Measurements from ENCODE around the gene ITPRIPL2.

ITPRIPL2 gene

DNA sequence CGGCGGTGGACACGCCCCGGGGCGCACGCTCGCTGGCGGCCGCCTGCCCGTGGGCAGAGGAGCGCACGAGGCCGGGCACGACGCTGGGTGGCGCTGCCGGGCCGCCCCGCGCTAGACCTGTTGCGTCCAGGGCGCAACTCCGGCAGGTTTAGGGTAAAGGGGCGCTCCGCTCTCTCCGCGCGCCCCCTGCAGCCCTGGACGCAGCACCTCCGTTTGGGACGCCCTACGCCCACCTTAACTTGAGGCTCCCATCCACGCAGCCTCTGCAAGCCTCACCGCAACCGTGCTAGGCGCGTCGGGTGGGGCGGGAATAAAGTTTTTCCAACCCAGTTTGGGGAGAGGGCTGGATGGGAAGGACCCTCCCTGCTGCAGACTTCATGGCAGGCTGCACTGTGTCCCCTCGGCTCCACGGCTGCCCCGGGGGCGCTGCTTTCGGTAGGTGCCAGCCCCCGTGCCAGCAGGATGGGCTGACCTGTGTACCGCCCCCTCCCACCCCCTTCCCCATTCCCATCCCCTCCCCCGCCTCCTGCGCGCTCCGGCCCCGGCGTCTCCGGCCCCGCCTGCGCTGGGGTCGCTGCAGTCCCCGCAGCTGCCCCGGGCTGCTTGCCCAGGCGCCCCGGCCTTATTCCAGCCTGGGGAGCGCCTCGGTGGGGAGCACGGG lies 54.1 kb downstream of the ITPRIPL2 start, which contains the start of gene SYT17:
TSS of gene SYT17 (plus strand) at position 531 of the 661 bp plus-strand sequence. CDS start 407 bp downstream, outside the sequence.
- CTCF ChIA-PET, result no interaction called here
- H3K27ac ChIP-seq, result peak within 1 kb of the TSS; percentile 49; the same call in 1 of the 2 replicates

DNA sequence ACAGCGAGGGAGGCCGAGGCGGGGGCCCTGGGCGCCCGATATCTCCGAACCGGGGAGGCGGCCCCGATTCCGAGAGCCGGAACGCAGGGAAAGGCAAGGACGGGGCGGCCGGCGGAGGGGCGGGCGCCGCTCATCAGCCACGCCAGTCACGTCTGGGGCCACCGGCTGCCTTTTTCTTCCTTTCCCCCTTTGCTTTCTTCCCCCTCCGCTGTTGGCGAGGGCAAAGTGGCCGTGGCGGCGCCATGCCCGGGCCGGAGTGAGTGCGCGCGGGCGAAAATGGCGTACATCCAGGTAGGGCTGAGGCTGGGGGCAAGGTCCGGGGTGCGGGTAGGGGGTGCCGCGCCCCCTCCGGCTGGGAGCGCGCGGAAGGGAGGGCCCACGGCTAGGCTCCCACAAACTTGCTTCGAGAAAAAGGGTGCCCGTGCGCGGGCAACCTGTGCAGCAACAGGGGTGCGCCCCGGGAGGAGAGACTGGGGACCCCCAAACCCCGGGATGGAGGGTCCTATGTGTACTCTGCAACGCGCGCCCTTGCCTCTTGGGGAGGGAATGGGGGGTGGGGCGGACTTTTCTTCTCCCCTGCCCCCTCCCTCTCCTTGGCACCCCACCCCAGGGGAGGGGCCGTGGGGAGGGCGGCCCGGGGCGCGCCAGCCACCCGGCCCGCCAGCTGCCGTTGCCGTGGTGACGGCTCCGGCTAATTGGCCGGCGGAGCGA lies 54.8 kb downstream of the ITPRIPL2 start:
- H3K27ac ChIP-seq, result peak overlapping the region; percentile 49; the same call in 1 of the 2 replicates
- CTCF ChIA-PET, result interaction anchor here (0.5 to 1.1 kb wide), 2 partner anchors 10 to 54 kb away, joined by 3 to 4 read pairs; no protein-coding TSS in a partner anchor
- POLR2A ChIA-PET (ENCODE audit: low non-redundant PET), result no interaction called here

More for the DNA sequence above, 54.1 kb downstream of the ITPRIPL2 start, which contains the start of gene SYT17:
- POLR2A ChIA-PET (ENCODE audit: low non-redundant PET), result no interaction called here
- peak; percentile 69 for DNase-seq (ENCODE audit: low spot score)
- TF ChIP-seq, protein P1, sequence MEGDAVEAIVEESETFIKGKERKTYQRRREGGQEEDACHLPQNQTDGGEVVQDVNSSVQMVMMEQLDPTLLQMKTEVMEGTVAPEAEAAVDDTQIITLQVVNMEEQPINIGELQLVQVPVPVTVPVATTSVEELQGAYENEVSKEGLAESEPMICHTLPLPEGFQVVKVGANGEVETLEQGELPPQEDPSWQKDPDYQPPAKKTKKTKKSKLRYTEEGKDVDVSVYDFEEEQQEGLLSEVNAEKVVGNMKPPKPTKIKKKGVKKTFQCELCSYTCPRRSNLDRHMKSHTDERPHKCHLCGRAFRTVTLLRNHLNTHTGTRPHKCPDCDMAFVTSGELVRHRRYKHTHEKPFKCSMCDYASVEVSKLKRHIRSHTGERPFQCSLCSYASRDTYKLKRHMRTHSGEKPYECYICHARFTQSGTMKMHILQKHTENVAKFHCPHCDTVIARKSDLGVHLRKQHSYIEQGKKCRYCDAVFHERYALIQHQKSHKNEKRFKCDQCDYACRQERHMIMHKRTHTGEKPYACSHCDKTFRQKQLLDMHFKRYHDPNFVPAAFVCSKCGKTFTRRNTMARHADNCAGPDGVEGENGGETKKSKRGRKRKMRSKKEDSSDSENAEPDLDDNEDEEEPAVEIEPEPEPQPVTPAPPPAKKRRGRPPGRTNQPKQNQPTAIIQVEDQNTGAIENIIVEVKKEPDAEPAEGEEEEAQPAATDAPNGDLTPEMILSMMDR (conservative IDR thresholded peaks at IDR 0.05; ENCODE audit: low read depth), result peak; percentile 95

DNA sequence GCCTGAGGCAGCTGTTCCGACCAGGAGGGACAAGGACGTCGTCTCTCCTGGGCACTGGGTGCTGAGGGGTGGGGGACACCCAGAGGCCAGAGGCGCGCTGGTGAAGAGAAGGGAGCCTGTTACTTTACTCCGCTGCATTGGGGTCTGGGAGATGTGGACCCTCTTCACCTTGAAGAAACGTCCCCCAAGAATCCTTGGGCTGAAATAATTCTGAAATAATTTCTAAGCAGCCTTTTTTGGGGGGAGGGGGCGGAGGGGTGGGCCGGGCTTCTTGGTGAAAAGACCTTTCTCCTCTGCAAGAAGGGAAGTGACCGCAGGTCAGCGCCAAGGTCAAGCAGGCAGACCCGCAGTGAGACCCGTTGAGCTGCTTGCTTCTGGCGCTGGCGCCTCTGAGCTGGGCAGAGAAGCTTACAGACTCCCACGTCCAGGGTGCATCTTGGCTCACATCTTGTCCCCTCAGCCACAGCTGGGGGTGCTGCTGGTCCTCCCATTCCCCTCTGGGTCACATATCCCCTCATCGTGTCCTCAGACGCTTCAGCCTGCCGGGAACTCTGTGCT lies 55.4 kb downstream of the ITPRIPL2 start:
- CTCF ChIA-PET, result interaction anchor here (0.5 to 1.1 kb wide), 2 partner anchors 9 to 54 kb away, joined by 3 to 4 read pairs; no protein-coding TSS in a partner anchor
- TF ChIP-seq, protein P1 (conservative IDR thresholded peaks at IDR 0.05; ENCODE audit: low read depth), result no peak
- POLR2A ChIA-PET (ENCODE audit: low non-redundant PET), result interaction anchor here (0.5 kb wide), 1 partner anchor 31 kb away, joined by 5 read pairs; no protein-coding TSS in a partner anchor
- H3K27ac ChIP-seq, result no peak overlapping the region
- no peak for DNase-seq (ENCODE audit: low spot score)

More for the DNA sequence above, 54.8 kb downstream of the ITPRIPL2 start:
- peak; percentile 35 for DNase-seq (ENCODE audit: low spot score)
- TF ChIP-seq, protein P1 (conservative IDR thresholded peaks at IDR 0.05; ENCODE audit: low read depth), result no peak

DNA sequence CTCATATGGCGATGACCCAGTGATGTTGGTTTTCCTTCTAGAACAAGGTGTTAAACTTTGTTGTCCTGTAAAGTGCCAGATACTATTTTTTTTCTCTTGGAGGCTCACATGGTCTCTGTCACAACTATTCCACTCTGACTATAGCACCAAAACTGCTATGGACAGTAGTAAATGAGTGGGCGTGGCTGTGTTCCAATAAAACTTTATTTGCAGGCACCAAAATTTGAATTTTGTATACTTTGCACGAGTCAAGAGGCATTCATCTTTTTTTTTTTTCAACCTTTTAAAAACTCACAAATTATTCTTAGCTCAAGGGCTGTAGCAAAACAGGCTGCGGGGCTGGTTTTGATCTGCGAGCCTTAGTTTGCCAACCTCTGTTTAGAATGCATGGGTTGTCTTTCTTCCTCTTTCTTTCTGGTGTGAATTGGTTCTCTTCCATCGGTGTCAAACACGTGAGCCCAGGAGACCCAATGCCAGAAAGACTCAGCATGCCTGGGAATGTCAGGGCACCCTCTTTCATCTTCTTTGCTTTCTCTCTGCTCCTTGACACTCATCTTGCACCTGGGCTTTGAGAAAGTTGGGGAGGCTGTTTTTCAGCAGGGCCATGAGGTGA lies 56.4 kb downstream of the ITPRIPL2 start:
- ChIA-PET POLR2A (ENCODE audit: low non-redundant PET) (no interaction called here), CTCF (no interaction called here)
- no peak for DNase-seq (ENCODE audit: low spot score)
- TF ChIP-seq, protein P1 (conservative IDR thresholded peaks at IDR 0.05; ENCODE audit: low read depth), result no peak
- no peak overlapping the region for H3K27ac ChIP-seq
